ENCODE measurements around the gene TPPP.

The TPPP gene

GRCh38 chr5:619444-619843 is 73.7 kb downstream of the TPPP start:
- in situ Hi-C loops (cut with MboI; ENCODE audit: low sequenced_read_pairs), result no loop called here
- peaks cover 55% of the 10 kb centered on the region for H3K36me3 ChIP-seq (replicated peaks)
- no peaks in the 10 kb centered on the region for H3K4me1 ChIP-seq

DNA sequence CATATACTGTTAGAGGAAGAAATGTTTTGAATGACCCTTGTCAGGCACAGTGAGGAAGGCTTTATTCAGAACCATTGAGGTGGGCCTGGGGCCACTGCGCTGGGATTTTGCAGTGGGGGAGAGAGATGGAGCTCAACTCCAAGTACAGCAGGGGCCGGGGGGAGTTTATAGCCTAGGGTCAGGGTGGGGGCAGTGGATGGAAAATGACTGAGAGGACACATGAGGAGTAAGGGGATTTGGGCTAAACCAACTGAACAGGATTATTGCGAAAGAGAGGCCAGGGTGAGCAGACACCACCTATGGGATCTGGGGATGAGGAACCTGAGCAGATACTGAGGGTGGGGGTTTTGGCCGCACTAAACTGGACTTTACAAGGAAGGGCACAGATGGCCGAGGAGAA is 74.7 kb downstream of the TPPP start:
- Histone ChIP-seq H3K9me3 (no peaks in the 10 kb centered on the region), H3K4me3 (no peak overlapping the region), H3K36me3 (replicated peaks) (peaks cover 49% of the 10 kb centered on the region), H3K4me1 (peaks cover 4% of the 10 kb centered on the region), H3K27me3 (ENCODE audit: low read depth) (no peaks in the 10 kb centered on the region)
- in situ Hi-C loops (cut with MboI; ENCODE audit: low sequenced_read_pairs), result no loop called here
- DNase-seq (ENCODE audit: low spot score in 2 of 2), result peak in 1 of 2 experiments; percentile 6

More at GRCh38 chr5:619444-619843, 73.7 kb downstream of the TPPP start:
- no peaks in the 10 kb centered on the region for H3K9me3 ChIP-seq
- H3K4me3 ChIP-seq, result no peak overlapping the region
- H3K27me3 ChIP-seq (ENCODE audit: low read depth), result no peaks in the 10 kb centered on the region
- no peak for DNase-seq (ENCODE audit: low spot score in 2 of 2)

DNA sequence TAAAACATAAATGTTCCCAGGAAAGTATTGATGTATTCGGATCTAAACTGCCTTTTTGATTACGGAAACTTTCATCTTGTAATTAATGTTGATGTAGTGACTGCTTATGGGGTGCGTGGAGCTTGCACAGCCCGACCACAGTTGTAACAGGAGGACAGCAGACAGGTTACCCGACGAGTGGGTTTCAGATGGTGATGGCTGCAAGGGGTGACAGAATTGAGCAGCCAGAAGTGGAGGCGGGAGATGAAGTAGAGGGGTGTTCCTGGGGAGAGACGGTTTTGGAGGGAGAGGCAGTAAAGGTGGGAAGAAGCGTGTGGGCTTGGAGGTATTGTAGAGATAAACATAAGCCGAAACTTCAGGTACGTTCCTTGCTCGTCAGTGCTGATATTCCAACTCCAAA is 75.3 kb downstream of the TPPP start:
- H3K27me3 ChIP-seq (ENCODE audit: low read depth), result no peaks in the 10 kb centered on the region
- DNase-seq (ENCODE audit: low spot score in 2 of 2), result peak in 1 of 2 experiments; percentile 4
- no peak overlapping the region for H3K4me3 ChIP-seq
- H3K4me1 ChIP-seq, result peaks cover 4% of the 10 kb centered on the region
- H3K36me3 ChIP-seq (replicated peaks), result peaks cover 49% of the 10 kb centered on the region
- H3K9me3 ChIP-seq, result 0 out of 2 replicates have a peak, but pooled peaks cover 2% of the 10 kb centered on the region
- in situ Hi-C loops (cut with MboI; ENCODE audit: low sequenced_read_pairs), result no loop called here

- Histone ChIP-seq H3K4me3 (no peak overlapping the region), H3K27me3 (ENCODE audit: low read depth) (no peaks in the 10 kb centered on the region), H3K4me1 (peaks cover 4% of the 10 kb centered on the region), H3K36me3 (replicated peaks) (peaks cover 37% of the 10 kb centered on the region), H3K9me3 (0 out of 2 replicates have a peak, but pooled peaks cover 2% of the 10 kb centered on the region)
- in situ Hi-C loops (cut with MboI; ENCODE audit: low sequenced_read_pairs), result no loop called here
- DNase-seq (ENCODE audit: low spot score in 2 of 2), result peak in 1 of 2 experiments; percentile 7
Measured at GRCh38 chr5:616484-617039, 76.6 kb downstream of the TPPP start.

DNA sequence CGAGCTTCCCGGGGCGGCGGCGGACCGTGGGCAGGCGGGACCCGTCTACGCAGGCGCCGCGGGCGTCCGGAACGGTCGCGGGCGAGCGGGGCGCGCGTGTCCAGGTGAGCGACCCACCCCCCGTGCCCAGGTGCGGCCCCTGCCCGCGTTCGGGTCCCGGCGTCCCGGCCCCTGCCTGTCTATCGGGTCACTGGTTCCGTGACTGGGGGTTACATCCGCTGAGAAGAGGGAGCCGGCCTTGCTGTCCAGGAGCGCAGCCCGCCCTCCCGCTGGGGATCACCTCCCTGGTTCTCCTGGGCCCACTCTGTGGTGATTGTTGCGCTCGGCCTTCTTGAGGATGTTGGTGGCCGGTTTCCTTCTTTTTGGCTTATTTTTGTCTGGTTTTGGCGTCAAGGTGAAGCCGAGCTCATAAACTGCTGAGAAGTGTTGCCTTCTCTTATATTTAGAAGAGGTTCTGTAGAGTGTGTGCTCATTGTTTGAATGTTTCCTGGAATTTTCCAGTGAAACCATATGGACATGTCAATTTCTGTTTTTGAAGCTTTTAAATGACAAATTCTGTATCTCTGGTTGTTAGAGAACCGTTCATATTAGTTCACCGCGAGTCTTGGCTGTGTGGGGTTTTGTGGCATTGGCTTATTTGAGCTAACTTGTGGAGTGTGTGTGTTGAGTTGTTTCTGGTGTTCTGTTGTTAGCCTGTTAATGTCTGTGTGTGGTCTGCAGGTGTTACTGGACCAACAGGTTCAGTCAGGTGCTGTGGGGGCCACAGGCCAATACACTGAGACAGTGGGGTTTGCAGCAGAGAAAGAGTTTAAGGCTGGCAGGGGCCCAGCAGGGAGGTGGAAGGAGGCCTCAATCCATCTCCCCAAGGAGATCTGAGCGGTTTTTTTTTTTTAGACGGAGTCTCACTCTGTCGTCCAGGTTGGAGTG is 80.4 kb downstream of the TPPP start:
- peak in 1 of 2 experiments; percentile 51 for DNase-seq (ENCODE audit: low spot score in 2 of 2)
- H3K4me1 ChIP-seq, result peaks cover 4% of the 10 kb centered on the region
- peaks cover 9% of the 10 kb centered on the region for H3K36me3 ChIP-seq (replicated peaks)
- H3K9me3 ChIP-seq, result 0 out of 2 replicates have a peak, but pooled peaks cover 2% of the 10 kb centered on the region
- H3K27me3 ChIP-seq (ENCODE audit: low read depth), result no peaks in the 10 kb centered on the region
- in situ Hi-C loops (cut with MboI; ENCODE audit: low sequenced_read_pairs), result no loop called here
- peak overlapping the region; percentile 68 for H3K4me3 ChIP-seq

DNA sequence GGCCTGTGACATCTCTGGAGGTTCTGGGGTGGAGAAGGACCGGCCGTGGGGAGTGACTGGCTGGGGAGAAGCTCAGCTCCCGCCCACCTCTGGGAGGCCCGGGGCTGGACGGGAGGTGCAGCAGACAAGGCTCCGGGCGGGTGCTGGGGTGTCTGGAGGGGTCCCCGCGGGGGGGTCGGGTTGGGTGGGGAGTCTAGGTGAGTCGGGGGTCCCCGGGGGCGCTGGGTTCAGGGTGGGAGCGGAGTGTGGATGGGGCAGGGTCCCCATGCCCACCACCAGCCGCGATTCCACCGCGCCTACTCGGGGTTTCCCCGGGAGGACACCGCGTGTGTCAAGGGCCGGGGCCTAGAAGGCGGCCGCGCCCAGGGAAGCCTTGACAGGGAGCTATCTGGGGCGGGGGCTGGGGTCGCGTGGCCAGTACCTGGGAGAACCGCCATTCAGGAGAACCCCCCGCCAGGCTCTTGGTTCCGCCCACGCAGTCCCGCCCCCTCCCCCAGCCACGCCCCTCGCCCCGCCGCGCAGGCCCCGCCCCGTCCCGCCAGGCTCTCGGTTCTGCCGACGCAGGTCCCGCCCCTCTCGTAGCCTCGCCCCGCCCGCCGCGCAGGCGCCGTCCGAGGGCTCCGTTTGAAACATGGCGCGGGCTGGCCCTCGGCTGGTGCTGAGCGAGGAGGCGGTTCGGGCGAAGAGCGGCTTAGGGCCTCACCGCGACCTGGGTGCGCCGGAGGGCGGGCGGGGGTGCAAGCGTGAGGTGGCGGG is 81.2 kb downstream of the TPPP start, which contains the start of gene CEP72:
Gene CEP72, plus strand, starts transcription at position 610 of the 756 bp plus-strand sequence. Its CDS starts 22 bp downstream, at position 632.
- Histone ChIP-seq H3K27me3 (ENCODE audit: low read depth) (no peaks in the 10 kb centered on the region), H3K36me3 (replicated peaks) (peaks cover 9% of the 10 kb centered on the region), H3K4me3 (peak within 1 kb of the TSS; percentile 68), H3K9me3 (0 out of 2 replicates have a peak, but pooled peaks cover 2% of the 10 kb centered on the region), H3K4me1 (peaks cover 4% of the 10 kb centered on the region)
- in situ Hi-C loops (cut with MboI; ENCODE audit: low sequenced_read_pairs), result no loop called here
- peak; percentile 73 to 95 for DNase-seq (ENCODE audit: low spot score in 2 of 2)

DNA sequence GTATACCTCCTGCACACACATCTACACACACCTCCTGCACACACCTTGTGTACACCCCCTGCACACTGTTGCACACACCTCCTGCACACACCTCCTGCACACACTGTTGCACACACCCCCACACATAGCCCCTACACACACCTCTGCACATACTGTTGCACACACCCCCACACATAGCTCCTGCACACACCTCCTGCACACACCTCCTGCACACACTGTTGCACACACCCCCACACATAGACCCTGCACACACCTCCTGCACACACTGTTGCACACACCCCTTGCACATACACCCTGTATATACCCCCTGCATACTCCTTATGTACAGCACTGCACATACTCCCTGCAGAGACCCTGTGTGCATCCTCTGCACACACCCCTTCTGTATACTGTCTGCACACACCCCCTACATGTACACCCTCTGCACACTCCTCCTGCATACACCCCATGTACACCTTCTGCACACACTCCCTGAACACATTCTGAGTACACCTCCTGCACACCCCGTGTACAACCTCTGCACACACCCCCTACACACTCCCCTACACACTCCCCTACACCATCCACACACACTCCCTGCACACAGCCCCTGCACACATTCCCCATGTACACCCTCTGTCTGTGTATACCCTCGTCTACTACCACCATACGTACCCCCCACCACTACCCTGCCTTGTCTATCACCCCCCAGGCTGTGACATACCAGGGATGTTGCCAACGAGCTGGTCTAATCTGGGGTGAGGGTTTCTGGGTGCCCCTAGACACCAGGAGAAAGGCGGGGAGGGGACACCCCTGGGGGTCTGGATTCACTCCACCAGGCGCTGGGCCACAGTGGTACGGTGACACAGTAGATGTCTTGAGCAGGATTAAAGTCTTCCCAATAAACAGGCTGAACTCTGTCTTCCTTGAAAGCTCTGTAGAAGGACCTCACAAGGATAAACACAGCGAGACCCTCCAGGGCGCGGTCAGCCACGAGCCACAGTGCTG is 82.1 kb downstream of the TPPP start:
- H3K4me1 ChIP-seq, result peaks cover 4% of the 10 kb centered on the region
- H3K27me3 ChIP-seq (ENCODE audit: low read depth), result no peaks in the 10 kb centered on the region
- no peak for DNase-seq (ENCODE audit: low spot score in 2 of 2)
- in situ Hi-C loops (cut with MboI; ENCODE audit: low sequenced_read_pairs), result no loop called here
- H3K36me3 ChIP-seq (replicated peaks), result peaks cover 9% of the 10 kb centered on the region
- H3K9me3 ChIP-seq, result 0 out of 2 replicates have a peak, but pooled peaks cover 2% of the 10 kb centered on the region
- peak overlapping the region; percentile 68 for H3K4me3 ChIP-seq

- in situ Hi-C loops (cut with MboI; ENCODE audit: low sequenced_read_pairs), result no loop called here
- peaks cover 4% of the 10 kb centered on the region for H3K36me3 ChIP-seq (replicated peaks)
- H3K4me3 ChIP-seq, result no peak overlapping the region
- peaks cover 4% of the 10 kb centered on the region for H3K4me1 ChIP-seq
- H3K9me3 ChIP-seq, result 0 out of 2 replicates have a peak, but pooled peaks cover 2% of the 10 kb centered on the region
- no peaks in the 10 kb centered on the region for H3K27me3 ChIP-seq (ENCODE audit: low read depth)
- DNase-seq (ENCODE audit: low spot score in 2 of 2), result no peak
Measured at GRCh38 chr5:610011-610743, 83.0 kb downstream of the TPPP start.
